ENCODE measurements around the gene PAX7. TPM values are rescaled to one million over a fixed set of nuclear protein-coding genes. Genes with fewer than 3 reads are reported as not detected.

The PAX7 gene
- total and polyA plus RNA-seq, 2 experiments from 2014 or later: not detected

GRCh38 chr1:18784482-18784831 lies 153.8 kb downstream of the PAX7 start:
- no peaks in the 10 kb centered on the region for H3K27me3 ChIP-seq
- H3K27ac ChIP-seq: no peak overlapping the region
- no peak for DNase-seq (ENCODE audit: low read depth in 1 of 2, low spot score in 1 of 2)
- H3K4me1 ChIP-seq (ENCODE audit: low read depth): no peaks in the 10 kb centered on the region
- H3K4me3 ChIP-seq: no peak overlapping the region
- H3K36me3 ChIP-seq: no peaks in the 10 kb centered on the region
- H3K9me3 ChIP-seq (ENCODE audit: low read depth): no peaks in the 10 kb centered on the region
- TF ChIP-seq CTCF (IDR thresholded peaks at IDR 0.05; ENCODE audit: low read depth, low read length): no peak

- DNase-seq (ENCODE audit: low read depth in 1 of 2, low spot score in 1 of 2): no peak
- H3K4me1 ChIP-seq (ENCODE audit: low read depth): no peaks in the 10 kb centered on the region
- no peak for TF ChIP-seq CTCF (IDR thresholded peaks at IDR 0.05; ENCODE audit: low read depth, low read length)
- H3K4me3 ChIP-seq: no peak overlapping the region
- no peak overlapping the region for H3K27ac ChIP-seq
- H3K36me3 ChIP-seq: no peaks in the 10 kb centered on the region
- H3K27me3 ChIP-seq: no peaks in the 10 kb centered on the region
- no peaks in the 10 kb centered on the region for H3K9me3 ChIP-seq (ENCODE audit: low read depth)
These were observed 155.5 kb downstream of the PAX7 start for GRCh38 chr1:18786149-18786548.

- Histone ChIP-seq H3K27ac (no peak overlapping the region), H3K4me3 (no peak overlapping the region), H3K9me3 (ENCODE audit: low read depth) (no peaks in the 10 kb centered on the region), H3K27me3 (no peaks in the 10 kb centered on the region), H3K4me1 (ENCODE audit: low read depth) (no peaks in the 10 kb centered on the region), H3K36me3 (no peaks in the 10 kb centered on the region)
- TF ChIP-seq CTCF (IDR thresholded peaks at IDR 0.05; ENCODE audit: low read depth, low read length): no peak
- DNase-seq (ENCODE audit: low read depth in 1 of 2, low spot score in 1 of 2): no peak
These were observed 157.3 kb downstream of the PAX7 start for GRCh38 chr1:18787825-18788385.

- H3K4me1 ChIP-seq (ENCODE audit: low read depth): peaks cover 1% of the 10 kb centered on the region
- H3K36me3 ChIP-seq: no peaks in the 10 kb centered on the region
- TF ChIP-seq CTCF (IDR thresholded peaks at IDR 0.05; ENCODE audit: low read depth, low read length): no peak
- no peak overlapping the region for H3K4me3 ChIP-seq
- no peaks in the 10 kb centered on the region for H3K27me3 ChIP-seq
- no peak for DNase-seq (ENCODE audit: low read depth in 1 of 2, low spot score in 1 of 2)
- no peak overlapping the region for H3K27ac ChIP-seq
- H3K9me3 ChIP-seq (ENCODE audit: low read depth): no peaks in the 10 kb centered on the region
These were observed 158.6 kb downstream of the PAX7 start for GRCh38 chr1:18789246-18789645.

GRCh38 chr1:18792747-18793146 lies 162.1 kb downstream of the PAX7 start:
- Histone ChIP-seq H3K4me3 (no peak overlapping the region), H3K27me3 (no peaks in the 10 kb centered on the region), H3K36me3 (no peaks in the 10 kb centered on the region), H3K27ac (no peak overlapping the region), H3K4me1 (ENCODE audit: low read depth) (peaks cover 17% of the 10 kb centered on the region), H3K9me3 (ENCODE audit: low read depth) (no peaks in the 10 kb centered on the region)
- no peak for TF ChIP-seq CTCF (IDR thresholded peaks at IDR 0.05; ENCODE audit: low read depth, low read length)
- no peak for DNase-seq (ENCODE audit: low read depth in 1 of 2, low spot score in 1 of 2)

GRCh38 chr1:18793164-18793563 lies 162.5 kb downstream of the PAX7 start:
- no peak for DNase-seq (ENCODE audit: low read depth in 1 of 2, low spot score in 1 of 2)
- Histone ChIP-seq H3K9me3 (ENCODE audit: low read depth) (no peaks in the 10 kb centered on the region), H3K27ac (no peak overlapping the region), H3K36me3 (no peaks in the 10 kb centered on the region), H3K27me3 (no peaks in the 10 kb centered on the region), H3K4me1 (ENCODE audit: low read depth) (peaks cover 17% of the 10 kb centered on the region), H3K4me3 (no peak overlapping the region)
- TF ChIP-seq CTCF (IDR thresholded peaks at IDR 0.05; ENCODE audit: low read depth, low read length): no peak

Measured in cardiac muscle cell (in vitro differentiated cells and primary cell).